Memory B cell (primary cell): ENCODE measurements around the gene SCN1B.
"Not testable (repeated sequence)": the region's sequence is repeated elsewhere in the genome, so short reads cannot be mapped to it uniquely, and the experiment has no call there.

Experiments used
- ATAC-seq: fragments of 150-1000 bp; cut with Tn5 transposase; 2 replicates; pipeline ENCODE4 v1.10.0; 2021; ENCODE audit warnings: low read depth, mild to moderate bottlenecking, moderate library complexity
- DNase-seq, 2 donors: peaks; one replicate each; pipeline ENCODE4 v3.0.0; 2022; ENCODE audit warnings: low spot score in 2 of 2
- H3K27ac Mint-ChIP-seq: one replicate; pipeline ENCODE4 v1.8.0; 2022; ENCODE audit warnings: mild to moderate bottlenecking, moderate library complexity, mixed read lengths
- H3K27me3 Mint-ChIP-seq: one replicate; pipeline ENCODE4 v1.8.0; 2022; ENCODE audit warnings: mixed read lengths
- H3K36me3 Mint-ChIP-seq: one replicate; pipeline ENCODE4 v1.8.0; 2022; ENCODE audit warnings: mild to moderate bottlenecking, mixed read lengths
- H3K4me1 Mint-ChIP-seq: one replicate; pipeline ENCODE4 v1.8.0; 2022; ENCODE audit warnings: mixed read lengths
- H3K4me3 Mint-ChIP-seq: one replicate; pipeline ENCODE4 v1.8.0; 2022; ENCODE audit warnings: mild to moderate bottlenecking, moderate library complexity, mixed read lengths
- H3K9me3 Mint-ChIP-seq: one replicate; pipeline ENCODE4 v1.8.0; 2022; ENCODE audit warnings: mixed read lengths

SCN1B gene

GRCh38 chr19:35042954-35043604 is 12.8 kb downstream of the SCN1B start:
- no peak for ATAC-seq
- no peaks in the 10 kb centered on the region for H3K9me3 Mint-ChIP-seq
- H3K4me1 Mint-ChIP-seq = peaks cover 35% of the 10 kb centered on the region

GRCh38 chr19:35043906-35044305 is 13.6 kb downstream of the SCN1B start:
- H3K27ac Mint-ChIP-seq = no peak overlapping the region
- H3K4me3 Mint-ChIP-seq = no peak overlapping the region
- no peak for ATAC-seq
- peaks cover 28% of the 10 kb centered on the region for H3K27me3 Mint-ChIP-seq
- no peak for DNase-seq
- H3K36me3 Mint-ChIP-seq = no peaks in the 10 kb centered on the region
- peaks cover 29% of the 10 kb centered on the region for H3K4me1 Mint-ChIP-seq
- no peaks in the 10 kb centered on the region for H3K9me3 Mint-ChIP-seq

More at GRCh38 chr19:35042954-35043604, 12.8 kb downstream of the SCN1B start:
- Mint-ChIP-seq H3K36me3 (no peaks in the 10 kb centered on the region), H3K4me3 (no peak overlapping the region), H3K27ac (no peak overlapping the region), H3K27me3 (peaks cover 28% of the 10 kb centered on the region)
- no peak for DNase-seq

- Mint-ChIP-seq H3K4me1 (peaks cover 27% of the 10 kb centered on the region), H3K9me3 (no peaks in the 10 kb centered on the region), H3K27me3 (peaks cover 28% of the 10 kb centered on the region), H3K36me3 (no peaks in the 10 kb centered on the region), H3K27ac (no peak overlapping the region), H3K4me3 (no peak overlapping the region)
- ATAC-seq = no peak
- peak in 1 of 2 donors; percentile 59 for DNase-seq
Measured at GRCh38 chr19:35044317-35045117, 14.2 kb downstream of the SCN1B start.

- H3K4me3 Mint-ChIP-seq = no peak overlapping the region
- H3K27me3 Mint-ChIP-seq = peaks cover 22% of the 10 kb centered on the region
Measured at GRCh38 chr19:35045667-35046300, 15.5 kb downstream of the SCN1B start.

GRCh38 chr19:35046461-35046860 is 16.2 kb downstream of the SCN1B start:
- H3K27me3 Mint-ChIP-seq = peaks cover 22% of the 10 kb centered on the region
- H3K4me1 Mint-ChIP-seq = peaks cover 14% of the 10 kb centered on the region
- DNase-seq (no peak), ATAC-seq (no peak)
- no peak overlapping the region for H3K27ac Mint-ChIP-seq
- no peaks in the 10 kb centered on the region for H3K36me3 Mint-ChIP-seq
- H3K4me3 Mint-ChIP-seq = no peak overlapping the region
- H3K9me3 Mint-ChIP-seq = no peaks in the 10 kb centered on the region

More at GRCh38 chr19:35045667-35046300, 15.5 kb downstream of the SCN1B start:
- Mint-ChIP-seq H3K9me3 (no peaks in the 10 kb centered on the region), H3K36me3 (no peaks in the 10 kb centered on the region), H3K27ac (no peak overlapping the region), H3K4me1 (peaks cover 17% of the 10 kb centered on the region)
- ATAC-seq = peak; percentile 95
- peak in 1 of 2 donors; percentile 47 for DNase-seq

- DNase-seq (no peak), ATAC-seq (no peak)
- peaks cover 11% of the 10 kb centered on the region for H3K27me3 Mint-ChIP-seq
- H3K9me3 Mint-ChIP-seq = no peaks in the 10 kb centered on the region
- peaks cover 14% of the 10 kb centered on the region for H3K4me1 Mint-ChIP-seq
- no peaks in the 10 kb centered on the region for H3K36me3 Mint-ChIP-seq
- no peak overlapping the region for H3K27ac Mint-ChIP-seq
- no peak overlapping the region for H3K4me3 Mint-ChIP-seq
Measured at GRCh38 chr19:35048911-35049411, 18.7 kb downstream of the SCN1B start.

GRCh38 chr19:35049456-35049855 is 19.2 kb downstream of the SCN1B start:
- peaks cover 14% of the 10 kb centered on the region for H3K4me1 Mint-ChIP-seq
- DNase-seq = no peak
- no peaks in the 10 kb centered on the region for H3K9me3 Mint-ChIP-seq
- no peak overlapping the region for H3K27ac Mint-ChIP-seq
- no peak overlapping the region for H3K4me3 Mint-ChIP-seq
- ATAC-seq = no peak
- H3K27me3 Mint-ChIP-seq = peaks cover 7% of the 10 kb centered on the region
- no peaks in the 10 kb centered on the region for H3K36me3 Mint-ChIP-seq

GRCh38 chr19:35050662-35051061 is 20.4 kb downstream of the SCN1B start:
- DNase-seq, H3K4me1 Mint-ChIP-seq, H3K27me3 Mint-ChIP-seq, H3K9me3 Mint-ChIP-seq, H3K27ac Mint-ChIP-seq, H3K4me3 Mint-ChIP-seq, ATAC-seq, H3K36me3 Mint-ChIP-seq: not testable (repeated sequence)

GRCh38 chr19:35051268-35051667 is 21.0 kb downstream of the SCN1B start:
- H3K36me3 Mint-ChIP-seq, H3K27me3 Mint-ChIP-seq, ATAC-seq, H3K9me3 Mint-ChIP-seq, H3K27ac Mint-ChIP-seq, H3K4me3 Mint-ChIP-seq, H3K4me1 Mint-ChIP-seq, DNase-seq: not testable (repeated sequence)

- ATAC-seq = no peak
- peaks cover 6% of the 10 kb centered on the region for H3K27me3 Mint-ChIP-seq
- H3K4me3 Mint-ChIP-seq = no peak overlapping the region
- H3K36me3 Mint-ChIP-seq = no peaks in the 10 kb centered on the region
- H3K4me1 Mint-ChIP-seq = peaks cover 4% of the 10 kb centered on the region
- no peaks in the 10 kb centered on the region for H3K9me3 Mint-ChIP-seq
- no peak overlapping the region for H3K27ac Mint-ChIP-seq
- DNase-seq = no peak
Measured at GRCh38 chr19:35051796-35052195, 21.5 kb downstream of the SCN1B start.

- no peak overlapping the region for H3K27ac Mint-ChIP-seq
- ATAC-seq = no peak
- peaks cover 4% of the 10 kb centered on the region for H3K4me1 Mint-ChIP-seq
- H3K9me3 Mint-ChIP-seq = no peaks in the 10 kb centered on the region
- H3K36me3 Mint-ChIP-seq = no peaks in the 10 kb centered on the region
- no peak overlapping the region for H3K4me3 Mint-ChIP-seq
- no peak for DNase-seq
- peaks cover 6% of the 10 kb centered on the region for H3K27me3 Mint-ChIP-seq
Measured at GRCh38 chr19:35052599-35053190, 22.4 kb downstream of the SCN1B start.

GRCh38 chr19:35053667-35054293 is 23.5 kb downstream of the SCN1B start:
- no peak for ATAC-seq
- Mint-ChIP-seq H3K4me3 (no peak overlapping the region), H3K9me3 (no peaks in the 10 kb centered on the region), H3K27me3 (peaks cover 6% of the 10 kb centered on the region), H3K36me3 (no peaks in the 10 kb centered on the region), H3K4me1 (peaks cover 4% of the 10 kb centered on the region), H3K27ac (no peak overlapping the region)
- DNase-seq = no peak

GRCh38 chr19:35054626-35055025 is 24.4 kb downstream of the SCN1B start:
- H3K36me3 Mint-ChIP-seq = no peaks in the 10 kb centered on the region
- peaks cover 6% of the 10 kb centered on the region for H3K27me3 Mint-ChIP-seq
- H3K9me3 Mint-ChIP-seq = no peaks in the 10 kb centered on the region
- peaks cover 4% of the 10 kb centered on the region for H3K4me1 Mint-ChIP-seq
- no peak overlapping the region for H3K4me3 Mint-ChIP-seq
- DNase-seq = no peak
- no peak for ATAC-seq
- no peak overlapping the region for H3K27ac Mint-ChIP-seq
